ENCODE results near the gene CENPO. TPM values are rescaled to one million over a fixed set of nuclear protein-coding genes. Genes with fewer than 3 reads are reported as not detected.
"Not testable (repeated sequence)": the region's sequence is repeated elsewhere in the genome, so short reads cannot be mapped to it uniquely, and the experiment has no call there.

CENPO gene
- total RNA-seq, 2 donors from 2014 or later = 28.6 to 49.3 TPM

DNA sequence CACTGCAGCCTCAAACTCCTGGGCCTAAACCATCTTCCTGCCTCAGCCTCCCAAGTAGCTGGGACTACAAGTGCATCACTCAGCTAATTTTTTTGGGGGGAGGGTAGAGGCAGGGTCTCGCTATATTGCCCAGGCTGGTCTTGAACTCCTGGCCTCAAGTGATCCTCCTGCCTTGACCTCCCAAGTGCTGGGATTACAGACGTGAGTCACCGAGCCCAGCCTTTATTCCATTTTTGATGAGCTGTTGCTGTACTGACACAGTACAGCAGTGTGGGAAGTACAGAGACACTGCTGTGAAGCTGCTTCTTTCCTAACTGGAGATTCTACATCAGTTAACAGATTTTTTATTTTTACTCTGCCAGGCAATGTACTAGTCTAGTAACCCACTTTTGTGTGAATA lies 18.9 kb upstream of the CENPO start:
- no peak overlapping the region for H3K27ac Mint-ChIP-seq
- DNase-seq (ENCODE audit: low spot score in 2 of 2) = no peak

DNA sequence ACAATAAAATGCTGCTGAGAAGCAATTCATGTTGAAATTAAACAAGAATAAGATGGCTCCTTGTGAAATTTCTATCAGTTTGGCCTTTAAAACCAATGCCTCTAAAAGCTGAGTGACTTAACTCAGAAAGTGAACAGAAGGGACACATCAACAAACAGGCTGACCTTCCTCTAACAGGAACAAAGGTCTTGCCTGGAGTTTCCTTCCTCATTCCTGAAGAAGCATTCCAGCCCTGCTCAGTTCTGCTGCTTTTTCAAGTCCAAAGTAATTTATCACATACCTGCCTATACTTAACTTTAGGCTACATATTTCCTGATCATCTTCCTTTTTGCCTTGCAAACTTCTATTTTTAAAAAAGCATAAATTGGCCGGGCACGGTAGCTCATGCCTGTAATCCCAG lies 14.1 kb upstream of the CENPO start:
- ATAC-seq (no peak), DNase-seq (ENCODE audit: low spot score in 2 of 2) (no peak)
- Mint-ChIP-seq H3K27ac (no peak overlapping the region), H3K36me3 (no peaks in the 10 kb centered on the region), H3K9me3 (peaks cover 0 to 8% of the 10 kb centered on the region in 2 donors)

More for the DNA sequence above, 18.9 kb upstream of the CENPO start:
- Mint-ChIP-seq H3K36me3 (no peaks in the 10 kb centered on the region), H3K9me3 (no peaks in the 10 kb centered on the region)
- ATAC-seq = no peak

DNA sequence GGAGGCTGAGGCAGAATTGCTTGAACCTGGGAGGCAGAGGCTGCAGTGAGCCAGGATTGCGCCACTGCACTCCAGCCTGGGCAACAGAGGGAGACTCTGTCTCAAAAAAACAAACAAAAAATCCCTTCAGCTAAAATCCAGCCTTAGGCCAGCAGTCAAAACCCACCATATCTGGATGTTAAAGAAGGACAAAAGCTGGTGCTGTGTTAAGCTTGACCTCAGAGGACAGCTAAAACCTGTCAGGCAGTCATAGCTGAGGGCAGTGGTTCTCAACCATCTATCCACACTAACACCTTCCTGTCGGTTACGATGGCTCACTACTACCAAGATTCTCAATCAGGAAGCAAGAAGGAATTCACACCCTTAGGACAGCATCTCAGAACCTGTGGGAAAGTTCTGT lies 9.6 kb upstream of the CENPO start:
- peaks cover 0 to under 1% of the 10 kb centered on the region in 2 donors for H3K36me3 Mint-ChIP-seq

DNA sequence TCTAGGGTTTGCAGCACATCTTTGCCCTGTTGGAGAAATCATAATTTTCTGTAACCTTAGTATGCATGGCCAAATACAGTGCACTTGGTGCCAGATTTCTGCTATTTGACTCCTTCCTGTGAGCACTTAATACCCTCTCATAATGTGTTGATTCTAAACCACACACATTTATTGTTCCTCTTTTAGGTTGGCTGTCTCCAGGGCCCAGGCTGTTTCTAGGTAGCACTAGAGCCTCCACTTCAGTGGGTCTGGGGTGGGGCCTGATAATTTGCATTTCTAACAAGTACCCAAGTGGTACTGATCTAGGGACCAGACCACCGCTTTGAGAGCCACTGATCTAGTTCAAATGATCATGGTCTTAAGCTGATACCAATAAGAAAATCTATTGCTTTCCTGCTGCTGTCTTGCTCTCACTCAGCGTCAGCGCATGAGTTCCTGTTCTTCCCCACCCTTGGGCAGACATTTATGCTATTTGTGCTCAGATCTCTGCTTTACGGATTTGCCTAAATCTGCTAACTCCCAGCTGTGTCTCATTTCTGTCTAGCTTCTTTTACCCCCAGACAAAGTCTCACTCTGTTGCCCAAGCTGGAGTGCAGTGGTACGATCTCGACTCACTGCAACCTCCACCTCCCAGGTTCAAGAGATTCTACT lies 7.4 kb upstream of the CENPO start:
- DNase-seq (ENCODE audit: low spot score in 2 of 2) (no peak), ATAC-seq (no peak)
- Mint-ChIP-seq H3K9me3 (peaks cover 0 to 3% of the 10 kb centered on the region in 2 donors), H3K36me3 (peaks cover 0 to 6% of the 10 kb centered on the region in 2 donors), H3K27ac (no peak overlapping the region)

More for the DNA sequence above, 9.6 kb upstream of the CENPO start:
- Mint-ChIP-seq H3K9me3 (peaks cover 0 to 8% of the 10 kb centered on the region in 2 donors), H3K27ac (no peak overlapping the region)
- DNase-seq (ENCODE audit: low spot score in 2 of 2) (no peak), ATAC-seq (no peak)

DNA sequence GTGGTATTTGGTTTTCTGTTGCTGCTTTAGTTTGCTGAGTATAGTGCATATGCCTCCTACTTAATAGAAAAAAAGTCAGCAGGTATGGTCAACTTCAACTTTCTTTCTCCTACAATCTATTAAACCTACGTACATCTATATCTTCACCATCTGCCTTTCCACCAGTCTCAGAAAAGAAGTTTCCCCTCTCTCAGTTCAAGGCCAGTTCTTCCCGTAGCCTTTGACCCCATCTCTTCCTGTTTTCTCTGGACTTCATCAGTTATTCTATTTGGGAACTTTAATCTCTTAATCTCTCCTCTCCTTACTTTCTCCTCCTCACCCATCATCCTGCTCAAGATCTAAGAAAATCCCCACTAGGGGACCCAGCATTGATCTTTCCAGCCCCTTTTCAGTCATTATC lies 5.7 kb upstream of the CENPO start:
- Mint-ChIP-seq H3K27ac (no peak overlapping the region), H3K36me3 (peaks cover 0 to 6% of the 10 kb centered on the region in 2 donors), H3K9me3 (no peaks in the 10 kb centered on the region)
- DNase-seq (ENCODE audit: low spot score in 2 of 2) (no peak), ATAC-seq (no peak)

DNA sequence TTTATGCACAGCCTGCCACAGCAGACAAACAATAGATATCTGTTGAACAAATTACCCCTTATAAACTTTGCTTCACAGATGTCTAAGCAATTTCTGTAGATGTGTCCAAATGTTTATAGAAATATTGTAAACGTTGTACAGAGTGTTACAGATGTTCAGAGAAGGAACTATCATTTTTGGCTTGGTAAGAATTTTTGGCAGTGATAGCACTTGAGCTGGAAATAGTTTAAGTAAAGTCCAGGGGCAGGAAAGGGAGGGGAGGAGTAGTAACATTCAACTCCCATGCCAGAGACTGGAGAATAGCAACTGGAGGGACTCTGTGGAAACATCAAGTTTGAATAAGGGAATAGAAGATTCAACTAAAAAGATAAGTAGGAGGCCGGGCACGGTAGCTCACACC lies 4.4 kb upstream of the CENPO start:
- ATAC-seq (no peak), DNase-seq (ENCODE audit: low spot score in 2 of 2) (no peak)
- Mint-ChIP-seq H3K27ac (no peak overlapping the region), H3K36me3 (peaks cover 10 to 15% of the 10 kb centered on the region in 2 donors), H3K9me3 (no peaks in the 10 kb centered on the region)

DNA sequence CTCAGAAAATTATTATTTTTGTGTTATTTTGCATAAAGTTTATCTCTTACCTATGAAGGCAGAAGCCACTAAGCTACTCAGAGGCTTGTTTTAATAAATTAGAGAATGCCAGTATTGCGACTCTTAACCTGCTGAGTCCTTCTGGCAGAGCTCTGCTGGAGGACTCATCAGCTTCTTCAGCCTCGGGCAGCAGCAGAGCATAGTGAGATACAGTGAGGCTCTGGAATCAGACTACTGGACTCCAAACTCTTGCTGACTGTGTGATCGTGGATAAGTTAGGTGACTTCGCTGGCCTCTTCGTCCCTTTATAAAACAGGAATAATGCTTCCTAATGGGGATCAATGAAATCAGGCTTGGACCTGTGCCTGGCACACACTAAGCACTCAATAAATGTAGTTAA lies 1.8 kb upstream of the CENPO start:
- H3K36me3 Mint-ChIP-seq = peaks cover 21 to 40% of the 10 kb centered on the region in 2 donors
- no peak for ATAC-seq
- no peaks in the 10 kb centered on the region for H3K9me3 Mint-ChIP-seq
- no peak for DNase-seq (ENCODE audit: low spot score in 2 of 2)
- no peak overlapping the region for H3K27ac Mint-ChIP-seq

DNA sequence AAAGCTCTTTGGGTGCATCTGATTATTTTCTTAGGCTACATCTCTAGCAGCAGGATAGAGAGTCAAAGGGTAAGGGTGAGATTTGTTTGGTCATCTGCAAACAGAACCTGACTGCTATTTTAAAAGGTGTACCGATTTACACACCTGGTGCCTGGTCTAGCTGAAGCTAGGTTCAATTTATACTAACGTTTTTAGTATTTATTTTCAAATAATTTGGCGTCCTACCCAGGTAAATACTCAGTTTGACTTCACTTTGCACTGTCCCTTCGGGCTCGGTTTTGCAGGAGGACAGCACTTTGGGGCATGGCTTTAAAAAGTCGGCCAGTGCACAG lies 717 bp upstream of the CENPO start:
- no peak for ATAC-seq
- no peak for DNase-seq (ENCODE audit: low spot score in 2 of 2)
- Mint-ChIP-seq H3K36me3 (peaks cover 32 to 50% of the 10 kb centered on the region in 2 donors), H3K9me3 (peaks cover 0 to 3% of the 10 kb centered on the region in 2 donors), H3K27ac (peak overlapping the region; percentile 97 to 99)

DNA sequence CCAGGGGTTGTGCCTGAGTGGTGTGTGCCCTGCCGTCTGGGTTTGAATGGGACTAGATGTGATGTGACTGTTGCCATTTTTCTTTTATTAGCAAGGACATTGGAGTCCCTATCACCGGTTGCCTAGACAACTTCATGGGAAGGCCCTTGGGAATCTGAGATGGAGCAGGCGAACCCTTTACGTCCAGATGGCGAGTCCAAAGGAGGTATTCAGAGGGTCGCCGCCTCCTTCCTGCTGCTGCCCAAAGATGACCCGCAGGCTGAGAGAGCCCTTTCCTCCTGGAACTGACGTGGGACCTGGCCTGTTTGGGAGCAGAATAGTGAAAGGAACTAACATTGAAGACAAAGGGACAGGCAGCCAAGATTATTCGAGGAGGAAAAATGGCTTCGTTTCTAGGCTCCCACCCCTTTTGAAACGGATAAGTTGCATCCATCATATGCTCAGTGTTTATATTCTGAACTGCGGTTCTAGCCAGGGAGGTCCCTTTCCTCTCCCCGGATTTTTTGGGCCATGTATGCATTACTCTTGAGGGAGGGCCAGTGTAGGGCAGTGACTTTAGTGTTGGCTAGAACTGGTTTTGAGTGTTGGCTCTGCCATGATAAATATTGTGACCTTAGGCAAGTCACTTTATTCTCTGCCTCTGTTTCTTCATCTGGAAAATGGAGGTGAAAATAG lies 673 bp downstream of the CENPO start:
- DNase-seq (ENCODE audit: low spot score in 2 of 2) = peak in 1 of 2 donors; percentile 9
- ATAC-seq = no peak
- Mint-ChIP-seq H3K9me3 (peaks cover 0 to 3% of the 10 kb centered on the region in 2 donors), H3K27ac (peak overlapping the region; percentile 97 to 99), H3K36me3 (peaks cover 40 to 61% of the 10 kb centered on the region in 2 donors)

DNA sequence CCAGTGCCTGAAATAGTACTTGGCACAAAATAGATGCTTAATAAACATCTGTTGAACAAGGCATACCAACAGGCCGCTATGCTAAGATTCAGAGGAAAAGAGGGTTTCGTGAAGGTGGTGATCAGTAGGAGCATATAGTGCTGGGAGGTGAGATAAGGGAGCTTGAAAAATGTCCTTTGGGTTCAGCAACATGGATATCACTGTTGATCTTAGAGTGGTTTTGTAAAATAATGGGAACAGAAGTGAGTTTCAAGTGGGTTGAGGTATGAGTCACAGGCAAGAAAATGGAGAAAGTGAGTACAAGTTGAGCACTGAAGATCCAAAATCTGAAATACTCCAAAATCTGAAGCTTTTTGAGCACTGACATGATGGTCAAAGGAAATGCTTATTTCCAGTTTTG lies 4.4 kb downstream of the CENPO start:
- Mint-ChIP-seq H3K27ac (no peak overlapping the region), H3K9me3 (peaks cover 0 to 3% of the 10 kb centered on the region in 2 donors), H3K36me3 (peaks cover 50 to 89% of the 10 kb centered on the region in 2 donors)
- DNase-seq (ENCODE audit: low spot score in 2 of 2) = no peak
- ATAC-seq = no peak

DNA sequence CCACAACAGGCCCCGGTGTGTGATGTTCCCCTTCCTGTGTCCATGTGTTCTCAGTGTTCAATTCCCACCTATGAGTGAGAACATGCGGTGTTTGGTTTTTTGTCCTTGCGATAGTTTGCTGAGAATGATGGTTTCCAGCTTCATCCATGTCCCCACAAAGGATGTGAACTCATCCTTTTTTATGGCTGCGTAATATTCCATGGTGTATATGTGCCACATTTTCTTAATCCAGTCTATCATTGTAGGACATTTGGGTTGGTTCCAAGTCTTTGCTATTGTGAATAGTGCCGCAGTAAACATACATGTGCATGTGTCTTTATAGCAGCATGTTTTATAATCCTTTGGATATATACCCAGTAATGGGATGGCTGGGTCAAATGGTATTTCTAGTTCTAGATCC lies 7.3 kb downstream of the CENPO start:
- ATAC-seq; H3K27ac Mint-ChIP-seq; H3K9me3 Mint-ChIP-seq; DNase-seq (ENCODE audit: low spot score in 2 of 2): not testable (repeated sequence)
- H3K36me3 Mint-ChIP-seq = peaks cover 49 to 87% of the 10 kb centered on the region in 2 donors

DNA sequence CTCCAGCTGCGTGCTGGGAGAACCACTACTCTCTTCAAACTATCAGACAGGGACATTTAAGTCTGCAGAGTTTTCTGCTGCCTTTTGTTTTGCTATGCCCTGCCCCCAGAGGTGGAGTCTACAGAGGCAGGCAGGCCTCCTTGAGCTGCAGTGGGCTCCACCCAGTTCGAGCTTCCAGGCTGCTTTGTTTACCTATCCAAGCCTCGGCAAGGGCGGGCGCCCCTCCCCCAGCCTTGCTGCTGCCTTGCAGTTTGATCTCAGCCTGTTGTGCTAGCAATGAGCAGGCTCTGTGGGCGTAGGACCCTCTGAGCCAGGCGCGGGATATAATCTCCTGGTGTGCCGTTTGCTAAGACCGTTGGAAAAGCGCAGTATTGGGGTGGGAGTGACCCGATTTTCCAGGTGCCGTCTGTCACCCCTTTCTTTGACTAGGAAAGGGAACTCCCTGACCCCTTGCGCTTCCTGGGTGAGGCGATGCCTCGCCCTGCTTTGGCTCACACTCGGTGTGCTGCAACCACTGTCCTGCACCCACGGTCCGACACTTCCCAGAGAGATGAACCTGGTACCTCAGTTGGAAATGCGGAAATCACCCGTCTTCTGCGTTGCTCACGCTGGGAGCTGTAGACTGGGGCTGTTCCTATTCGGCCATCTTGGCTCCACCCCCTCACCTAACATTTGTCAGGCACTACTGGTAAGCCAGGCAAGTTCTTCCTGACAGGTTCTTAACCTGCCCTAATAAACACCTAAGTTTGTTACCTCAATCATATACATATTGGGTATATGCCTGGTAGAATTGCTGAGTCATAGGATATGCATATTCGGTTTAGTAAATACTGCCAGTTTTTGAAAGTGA lies 12.8 kb downstream of the CENPO start:
- Mint-ChIP-seq H3K36me3 (peaks cover 34 to 47% of the 10 kb centered on the region in 2 donors), H3K27ac (peak overlapping the region in 1 of 2 donors; percentile 11)
- not testable (repeated sequence) for DNase-seq (ENCODE audit: low spot score in 2 of 2); ATAC-seq; H3K9me3 Mint-ChIP-seq

DNA sequence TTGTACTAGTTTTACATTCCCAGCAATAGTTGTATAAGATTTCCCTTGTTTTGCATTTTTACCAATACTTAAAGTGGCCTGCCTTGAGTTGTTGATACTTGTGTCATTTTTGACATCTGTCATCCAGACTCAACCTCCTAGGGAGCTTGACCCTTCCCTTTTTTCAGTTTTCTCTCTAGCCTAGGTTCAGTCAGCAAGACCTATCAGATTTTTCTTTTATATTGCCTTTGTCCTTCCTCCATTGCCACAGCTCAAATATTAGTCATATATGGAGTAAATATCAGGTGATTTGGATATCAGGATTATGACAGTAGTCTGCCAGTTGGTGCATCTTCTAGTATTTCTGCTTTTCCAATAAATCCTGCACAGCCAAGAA lies 13.4 kb downstream of the CENPO start:
- ATAC-seq = no peak
- Mint-ChIP-seq H3K27ac (peak overlapping the region in 1 of 2 donors; percentile 11), H3K36me3 (peaks cover 34 to 42% of the 10 kb centered on the region in 2 donors), H3K9me3 (no peaks in the 10 kb centered on the region)
- no peak for DNase-seq (ENCODE audit: low spot score in 2 of 2)

DNA sequence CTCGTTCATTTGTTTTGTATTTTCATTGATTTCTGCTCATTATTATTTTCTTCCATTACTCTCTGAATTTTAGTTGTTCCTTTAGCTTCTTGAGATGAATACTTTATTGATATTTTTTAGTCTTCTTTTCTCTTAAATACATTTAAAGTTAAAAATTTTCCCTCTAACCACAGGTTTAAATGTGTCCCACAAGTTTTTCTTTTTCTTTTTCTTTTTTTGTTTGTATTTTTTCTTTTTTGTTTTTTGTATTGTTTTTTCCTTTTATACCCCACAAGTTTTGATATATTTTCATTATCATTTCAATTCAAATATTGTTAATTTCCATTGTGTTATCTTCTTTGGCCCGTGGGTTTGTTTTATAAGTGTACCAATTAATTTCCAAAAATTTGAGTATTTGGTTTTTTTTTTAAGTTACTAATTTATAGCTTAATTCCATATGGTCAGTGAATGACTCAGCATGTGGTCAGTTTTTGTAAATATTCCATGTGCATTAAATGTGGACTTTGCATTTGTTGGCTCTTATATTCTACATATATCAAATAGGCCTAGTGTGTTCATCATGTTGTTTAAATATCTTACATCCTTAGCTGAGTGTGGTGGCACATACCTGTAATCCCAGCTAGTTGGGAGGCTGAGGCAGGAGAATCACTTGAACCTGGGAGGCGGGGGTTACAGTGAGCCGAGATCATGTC lies 16.2 kb downstream of the CENPO start:
- no peaks in the 10 kb centered on the region for H3K9me3 Mint-ChIP-seq
- ATAC-seq (no peak), DNase-seq (ENCODE audit: low spot score in 2 of 2) (no peak)
- H3K27ac Mint-ChIP-seq = no peak overlapping the region
- H3K36me3 Mint-ChIP-seq = peaks cover 32 to 43% of the 10 kb centered on the region in 2 donors

DNA sequence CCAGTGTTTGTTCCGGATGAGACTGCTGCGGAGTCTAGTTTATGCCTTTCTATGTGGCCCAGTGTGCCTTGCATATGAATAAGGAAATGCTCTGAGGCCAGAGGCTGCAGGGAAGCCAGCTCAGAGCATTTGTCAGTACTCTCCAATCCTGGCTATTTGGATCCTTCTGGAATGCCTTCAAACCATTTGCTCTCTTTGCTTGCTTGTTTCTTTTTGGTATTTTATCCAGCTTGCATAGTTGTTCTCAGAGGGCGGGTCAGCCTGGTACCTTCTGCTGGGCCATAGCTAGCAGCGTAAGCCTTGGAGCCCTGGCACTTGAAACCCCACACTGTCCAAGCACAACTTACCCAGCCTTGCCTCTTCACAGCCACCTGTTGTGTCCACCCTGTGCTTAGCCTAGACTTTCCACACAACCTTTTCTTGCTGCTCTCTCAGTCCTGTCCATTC lies 20.5 kb downstream of the CENPO start:
- Mint-ChIP-seq H3K27ac (no peak overlapping the region), H3K9me3 (no peaks in the 10 kb centered on the region), H3K36me3 (peaks cover 13 to 33% of the 10 kb centered on the region in 2 donors)
- ATAC-seq = no peak
- DNase-seq (ENCODE audit: low spot score in 2 of 2) = no peak

DNA sequence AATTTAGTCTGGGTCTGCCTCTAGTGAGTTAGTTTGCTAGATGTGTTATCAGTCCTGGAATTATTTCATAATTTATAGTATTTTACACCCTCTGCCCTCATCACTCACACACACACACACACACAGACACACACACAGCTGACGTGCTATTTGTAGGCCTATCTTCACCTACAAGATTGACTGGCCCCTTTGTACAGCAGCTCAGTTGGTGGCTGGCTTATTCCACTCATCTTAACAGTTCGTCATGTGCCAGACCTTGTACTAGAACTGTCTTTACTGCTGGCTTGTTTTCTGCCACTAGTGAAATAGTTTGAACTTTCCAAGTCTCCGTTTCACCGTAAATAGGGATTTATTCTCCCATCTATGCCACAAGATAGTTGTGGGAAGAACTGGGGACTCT lies 21.3 kb downstream of the CENPO start:
- no peak for ATAC-seq
- Mint-ChIP-seq H3K27ac (no peak overlapping the region), H3K9me3 (no peaks in the 10 kb centered on the region), H3K36me3 (peaks cover 13 to 36% of the 10 kb centered on the region in 2 donors)
- no peak for DNase-seq (ENCODE audit: low spot score in 2 of 2)

DNA sequence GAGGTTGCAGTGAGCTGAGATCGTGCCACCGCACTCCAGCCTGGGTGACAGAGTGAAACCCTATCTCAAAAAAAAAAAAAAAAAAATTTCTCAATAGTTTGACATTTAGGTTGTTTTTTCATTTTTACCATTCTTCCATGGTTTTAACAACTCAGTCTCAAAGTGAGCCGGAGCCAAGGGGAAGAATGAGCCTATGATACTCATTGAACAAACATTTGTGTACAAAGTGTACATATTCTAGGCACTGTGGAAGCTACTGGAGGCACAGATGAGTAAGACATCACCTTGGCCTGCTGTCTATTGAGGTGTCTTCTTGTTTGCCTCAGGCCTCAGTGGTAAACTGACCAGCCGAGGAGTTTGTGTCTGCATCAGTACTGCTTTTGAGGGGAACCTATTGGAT lies 21.9 kb downstream of the CENPO start:
- Mint-ChIP-seq H3K36me3 (peaks cover 13 to 36% of the 10 kb centered on the region in 2 donors), H3K27ac (no peak overlapping the region), H3K9me3 (no peaks in the 10 kb centered on the region)
- ATAC-seq (no peak), DNase-seq (ENCODE audit: low spot score in 2 of 2) (no peak)
